SK-N-SH treated with all-trans-retinoic acid at 6 μM for 48 hours (cell line): ENCODE results near the gene TLR9.
"Not testable (repeated sequence)": the region's sequence is repeated elsewhere in the genome, so short reads cannot be mapped to it uniquely, and the experiment has no call there.

Experiments
- ARNTL ChIP-seq: fragments of 450-650 bp; formaldehyde crosslinking; IDR thresholded peaks from 2 replicates; pipeline ENCODE4 v1.5.0; 2020; ENCODE audit warnings: low read depth, mild to moderate bottlenecking, moderate library complexity, borderline replicate concordance
- BACH2 ChIP-seq: fragments of 250-450 bp; sonication (Bioruptor Pico); IDR thresholded peaks from 2 replicates; pipeline ENCODE4 v1.9.0; 2021; ENCODE audit warnings: mild to moderate bottlenecking, borderline replicate concordance
- CREB5 ChIP-seq: fragments of 250-450 bp; sonication (Bioruptor Pico); IDR thresholded peaks from 2 replicates; pipeline ENCODE4 v1.5.1; 2020; ENCODE audit warnings: low read depth, mild to moderate bottlenecking, moderate library complexity
- CSDC2 ChIP-seq: fragments of 250-450 bp; sonication (Bioruptor Pico); IDR thresholded peaks from 2 replicates; pipeline ENCODE4 v1.5.0; 2020; ENCODE audit warnings: mild to moderate bottlenecking, moderate library complexity
- CSRNP3 ChIP-seq: fragments of 250-450 bp; sonication (Bioruptor Pico); IDR thresholded peaks from 2 replicates; pipeline ENCODE4 v1.5.1; 2021; ENCODE audit warnings: mild to moderate bottlenecking, moderate library complexity
- ESRRG ChIP-seq: fragments of 250-450 bp; sonication (Bioruptor Pico); IDR thresholded peaks from 2 replicates; pipeline ENCODE4 v1.6.1; 2021; ENCODE audit warnings: mild to moderate bottlenecking
- GLIS3 ChIP-seq: fragments of 250-450 bp; sonication (Bioruptor Pico); IDR thresholded peaks from 2 replicates; pipeline ENCODE4 v1.5.0; 2020; ENCODE audit warnings: mild to moderate bottlenecking, moderate library complexity
- PATZ1 ChIP-seq: fragments of 250-450 bp; sonication (Bioruptor Pico); IDR thresholded peaks from 2 replicates; pipeline ENCODE4 v1.8.0; 2020; ENCODE audit warnings: mild to moderate bottlenecking, moderate library complexity, borderline replicate concordance
- PPARA ChIP-seq: fragments of 250-450 bp; sonication (Bioruptor Pico); IDR thresholded peaks from 2 replicates; pipeline ENCODE4 v1.5.0; 2020; ENCODE audit warnings: mild to moderate bottlenecking, borderline replicate concordance
- RARB ChIP-seq: fragments of 250-450 bp; sonication (Bioruptor Pico); IDR thresholded peaks from 2 replicates; pipeline ENCODE4 v1.8.0; 2021; ENCODE audit warnings: mild to moderate bottlenecking, moderate library complexity
- SNAI2 ChIP-seq: fragments of 250-450 bp; sonication (Bioruptor Pico); IDR thresholded peaks from 2 replicates; pipeline ENCODE4 v1.5.0; 2020; ENCODE audit warnings: mild to moderate bottlenecking, moderate library complexity
- TSHZ2 ChIP-seq: fragments of 250-450 bp; sonication (Bioruptor Pico); IDR thresholded peaks from 2 replicates; pipeline ENCODE4 v1.5.0; 2020; ENCODE audit warnings: mild to moderate bottlenecking, moderate library complexity
- ZC3H10 ChIP-seq: fragments of 250-450 bp; sonication (Bioruptor Pico); IDR thresholded peaks from 2 replicates; pipeline ENCODE4 v1.5.1; 2021; ENCODE audit warnings: mild to moderate bottlenecking, moderate library complexity
- ZFP3 ChIP-seq: fragments of 250-450 bp; sonication (Bioruptor Pico); IDR thresholded peaks from 2 replicates; pipeline ENCODE4 v1.5.0; 2020; ENCODE audit warnings: mild to moderate bottlenecking, moderate library complexity

GRCh38 chr3:52274781-52275180 lies 49.3 kb upstream of the TLR9 start:
- TF ChIP-seq SNAI2 (CRISPR knock-in tag); BACH2; GLIS3 (CRISPR knock-in tag); PATZ1; ZC3H10 (CRISPR knock-in tag); ARNTL; RARB (CRISPR knock-in tag); TSHZ2 (CRISPR knock-in tag); CREB5 (CRISPR knock-in tag); CSRNP3 (CRISPR knock-in tag); ZFP3; CSDC2; PPARA (CRISPR knock-in tag); ESRRG: not testable (repeated sequence)
